Lung (tissue), 12 donors: ENCODE measurements around the gene SAFB. TPM values are rescaled to one million over a fixed set of nuclear protein-coding genes. Genes with fewer than 3 reads are reported as not detected.
A peak's percentile ranks its signal among the peaks of the same experiment; 100 is the strongest.

Experiments
- ATAC-seq: fragments of 200-7000 bp; cut with Tn5 transposase; one replicate; pipeline ENCODE4 v1.9.1; 2020; ENCODE audit warnings: moderate number of reproducible peaks; ENCODE audit not compliant: insufficient read depth, low FRiP score
- DNase-seq, 3 donors: peaks; one replicate each; pipeline ENCODE4 v3.0.0-alpha.2; 2013 to 2017
- H3K27ac ChIP-seq, 2 donors: one replicate each; pipeline ENCODE4 v1.5.1; 2013; ENCODE audit warnings: mild to moderate bottlenecking in 2 of 2, moderate library complexity in 2 of 2, control low read depth in 1 of 2, inconsistent platforms in 1 of 2, low read depth in 1 of 2, low read length in 1 of 2
- H3K27me3 ChIP-seq, 3 donors: one replicate each; pipeline ENCODE4 v1.5.1; 2013; ENCODE audit warnings: low read length in 2 of 3; ENCODE audit not compliant: control insufficient read depth in 3 of 3, insufficient read depth in 3 of 3
- H3K36me3 ChIP-seq, 4 donors: one replicate each; pipeline ENCODE4 v1.5.1; 2013; ENCODE audit warnings: low read length in 4 of 4, mild to moderate bottlenecking in 1 of 4, moderate library complexity in 1 of 4; ENCODE audit not compliant: control insufficient read depth in 4 of 4, insufficient read depth in 4 of 4
- H3K4me1 ChIP-seq, 5 donors: one replicate each; pipeline ENCODE4 v1.5.1; 2013; ENCODE audit warnings: low read length in 5 of 5, mild to moderate bottlenecking in 2 of 5, moderate library complexity in 1 of 5; ENCODE audit not compliant: control insufficient read depth in 5 of 5, insufficient read depth in 5 of 5
- H3K4me3 ChIP-seq: one replicate; pipeline ENCODE4 v1.5.1; 2013; ENCODE audit warnings: mild to moderate bottlenecking, control low read depth, moderate library complexity
- H3K9ac ChIP-seq, 2 donors: one replicate each; pipeline ENCODE4 v1.5.1; 2013; ENCODE audit warnings: low read length in 2 of 2, control low read depth in 1 of 2; ENCODE audit not compliant: insufficient read depth in 1 of 2
- H3K9me3 ChIP-seq, 4 donors: one replicate each; pipeline ENCODE4 v1.5.1; 2013; ENCODE audit warnings: low read length in 3 of 4, mild to moderate bottlenecking in 1 of 4, moderate library complexity in 1 of 4; ENCODE audit not compliant: control insufficient read depth in 4 of 4, insufficient read depth in 3 of 4
- CTCF ChIP-seq: IDR thresholded peaks from 2 replicates; pipeline ENCODE4 v1.5.1; 2012; ENCODE audit warnings: mild to moderate bottlenecking; ENCODE audit errors: control extremely low read depth, extremely low read depth
- WGBS, 2 donors: extraction: QIAGEN DNeasy Blood & Tissue Kit; methylation state at CpG; one replicate each; pipeline ENCODE4 v1.1.7; 2013; 5-methylcytosine and 5-hydroxymethylcytosine counted together
- polyA plus RNA-seq, 2 donors: library from polyadenylated mRNA; stranded (reverse); fragments of 200-250 nt; gene quantifications; one replicate each; pipeline ENCODE4 v1.2.1, GENCODE V29; 2013
- total RNA-seq, 2 donors: library from RNA; depleted of rRNA in 1 of 2; stranded (reverse); fragments of >200 nt in 1 of 2; gene quantifications; one replicate each; pipeline ENCODE4 v1.2.1, GENCODE V29; 2014 to 2021
- donor health status: control.
- donor health status: control.
- donor health status: Bipolar disorder and iron deficiency.
- donor health status: healthy.
- donor health status: DM: yes; HTN: yes; CAD: no.

The SAFB gene
- total and polyA plus RNA-seq, 4 donors = 59.5 to 130 (median 77.7) TPM

- no peak overlapping the region for H3K9ac ChIP-seq
- H3K27ac ChIP-seq = no peak overlapping the region
- H3K4me3 ChIP-seq = no peak overlapping the region
- TF ChIP-seq CTCF = no peak
- 81 to 85% methylated on average over 1 of the region's 1 CpG for WGBS, 2 donors
- ATAC-seq = no peak
- peaks cover 32 to 55% (median 47%) of the 10 kb centered on the region in 4 donors for H3K36me3 ChIP-seq
- H3K27me3 ChIP-seq = no peaks in the 10 kb centered on the region
- H3K4me1 ChIP-seq = peaks cover 2 to 19% (median 12%) of the 10 kb centered on the region in 5 donors
- DNase-seq = no peak
- H3K9me3 ChIP-seq = no peaks in the 10 kb centered on the region
These were observed 5.8 kb upstream of the SAFB start for GRCh38 chr19:5617080-5617479.

- WGBS, 2 donors = 92 to 96% methylated on average over 9 of the region's 9 CpGs
- ATAC-seq = no peak
- H3K27me3 ChIP-seq = no peaks in the 10 kb centered on the region
- H3K4me1 ChIP-seq = peaks cover 2 to 19% (median 12%) of the 10 kb centered on the region in 5 donors
- no peak overlapping the region for H3K9ac ChIP-seq
- H3K4me3 ChIP-seq = no peak overlapping the region
- H3K36me3 ChIP-seq = peaks cover 20 to 46% (median 37%) of the 10 kb centered on the region in 4 donors
- no peak for DNase-seq
- no peaks in the 10 kb centered on the region for H3K9me3 ChIP-seq
- no peak overlapping the region for H3K27ac ChIP-seq
- TF ChIP-seq CTCF = no peak
These were observed 4.3 kb upstream of the SAFB start for GRCh38 chr19:5618591-5618990.

- Histone ChIP-seq H3K27ac (no peak overlapping the region), H3K27me3 (no peaks in the 10 kb centered on the region), H3K9me3 (no peaks in the 10 kb centered on the region), H3K4me3 (no peak overlapping the region), H3K4me1 (peaks cover 2 to 22% (median 12%) of the 10 kb centered on the region in 5 donors), H3K36me3 (peaks cover 11 to 37% (median 28%) of the 10 kb centered on the region in 4 donors), H3K9ac (peak overlapping the region in 1 of 2 donors; percentile 25)
- WGBS, 2 donors = 74 to 83% methylated on average over 3 of the region's 3 CpGs
- ATAC-seq (no peak), DNase-seq (no peak)
- TF ChIP-seq CTCF = no peak
These were observed 2.9 kb upstream of the SAFB start for GRCh38 chr19:5619946-5620345.
